AG10803 (cell line): ENCODE results near the gene TTC28.
"Not testable (repeated sequence)": the region's sequence is repeated elsewhere in the genome, so short reads cannot be mapped to it uniquely, and the experiment has no call there.

Source experiments
- DNase-seq: peaks from one replicate; pipeline ENCODE4 v3.0.0; 2010; ENCODE audit warnings: low read depth
- H3K4me3 ChIP-seq: 2 replicates; pipeline ENCODE4 v1.5.1; 2011; ENCODE audit warnings: mild to moderate bottlenecking, low read length, control low read depth
- TF ChIP-seq, protein P1 (sequence below): conservative IDR thresholded peaks from 2 replicates; pipeline ENCODE4 v1.5.1; 2011; ENCODE audit warnings: mild to moderate bottlenecking, low read length, control low read depth, inconsistent platforms

Gene TTC28

DNA sequence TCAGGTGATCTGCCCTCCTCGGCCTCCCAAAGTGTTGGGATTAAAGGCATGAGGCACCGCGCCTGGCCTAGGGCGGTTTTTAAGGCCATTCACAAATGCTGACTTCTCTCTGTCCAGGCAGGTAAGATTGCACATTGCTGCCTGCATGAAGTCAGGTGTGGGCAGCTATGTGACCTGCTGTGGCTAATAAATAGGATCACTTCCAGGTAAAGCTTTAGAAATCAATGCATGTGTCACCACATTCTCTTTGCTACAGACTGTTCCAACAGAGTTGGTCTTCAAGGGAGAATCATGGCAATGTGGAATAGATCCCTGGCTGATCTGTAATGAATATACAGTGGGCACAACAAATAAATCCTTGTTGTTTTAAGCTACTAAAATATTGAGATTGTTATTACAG, 500.2 kb downstream of the TTC28 start:
- no peak for DNase-seq
- TF ChIP-seq, protein P1, sequence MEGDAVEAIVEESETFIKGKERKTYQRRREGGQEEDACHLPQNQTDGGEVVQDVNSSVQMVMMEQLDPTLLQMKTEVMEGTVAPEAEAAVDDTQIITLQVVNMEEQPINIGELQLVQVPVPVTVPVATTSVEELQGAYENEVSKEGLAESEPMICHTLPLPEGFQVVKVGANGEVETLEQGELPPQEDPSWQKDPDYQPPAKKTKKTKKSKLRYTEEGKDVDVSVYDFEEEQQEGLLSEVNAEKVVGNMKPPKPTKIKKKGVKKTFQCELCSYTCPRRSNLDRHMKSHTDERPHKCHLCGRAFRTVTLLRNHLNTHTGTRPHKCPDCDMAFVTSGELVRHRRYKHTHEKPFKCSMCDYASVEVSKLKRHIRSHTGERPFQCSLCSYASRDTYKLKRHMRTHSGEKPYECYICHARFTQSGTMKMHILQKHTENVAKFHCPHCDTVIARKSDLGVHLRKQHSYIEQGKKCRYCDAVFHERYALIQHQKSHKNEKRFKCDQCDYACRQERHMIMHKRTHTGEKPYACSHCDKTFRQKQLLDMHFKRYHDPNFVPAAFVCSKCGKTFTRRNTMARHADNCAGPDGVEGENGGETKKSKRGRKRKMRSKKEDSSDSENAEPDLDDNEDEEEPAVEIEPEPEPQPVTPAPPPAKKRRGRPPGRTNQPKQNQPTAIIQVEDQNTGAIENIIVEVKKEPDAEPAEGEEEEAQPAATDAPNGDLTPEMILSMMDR: no peak
- no peak overlapping the region for H3K4me3 ChIP-seq

DNA sequence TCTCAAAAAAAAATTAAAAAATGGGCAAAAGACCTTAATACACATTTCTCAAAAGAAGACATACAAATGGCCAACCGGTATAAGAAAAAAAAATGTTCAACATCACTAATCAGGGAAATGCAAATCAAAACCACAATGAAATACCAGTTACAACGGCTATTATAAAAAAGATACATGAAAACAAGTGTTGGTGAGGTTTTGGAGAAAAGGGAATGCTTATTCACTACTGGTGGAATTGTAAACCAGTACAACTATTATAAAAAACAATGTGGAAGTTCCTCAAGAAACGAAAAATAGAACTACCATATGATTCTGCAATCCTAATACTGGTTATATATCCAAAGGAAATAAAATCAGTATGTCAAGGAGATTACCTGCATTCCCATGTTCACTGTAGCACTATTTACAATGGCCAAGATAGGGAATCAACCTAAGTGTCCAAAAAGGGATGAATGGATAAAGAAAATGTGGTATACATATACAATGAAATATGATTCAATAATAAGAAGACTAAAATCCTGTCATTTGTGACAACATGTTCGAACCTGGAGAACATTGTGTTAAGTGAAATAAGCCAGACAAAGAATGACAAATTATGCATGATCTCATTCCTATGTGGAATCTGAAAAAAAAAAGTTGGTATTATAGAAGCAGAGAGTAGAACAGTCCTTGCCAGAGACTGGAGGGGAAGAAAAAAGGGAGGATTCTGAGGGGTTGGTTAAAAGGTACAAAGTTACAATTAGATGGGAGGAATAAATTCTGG, 503.7 kb downstream of the TTC28 start:
- H3K4me3 ChIP-seq: no peak overlapping the region
- no peak for DNase-seq
- TF ChIP-seq, protein P1: no peak

DNA sequence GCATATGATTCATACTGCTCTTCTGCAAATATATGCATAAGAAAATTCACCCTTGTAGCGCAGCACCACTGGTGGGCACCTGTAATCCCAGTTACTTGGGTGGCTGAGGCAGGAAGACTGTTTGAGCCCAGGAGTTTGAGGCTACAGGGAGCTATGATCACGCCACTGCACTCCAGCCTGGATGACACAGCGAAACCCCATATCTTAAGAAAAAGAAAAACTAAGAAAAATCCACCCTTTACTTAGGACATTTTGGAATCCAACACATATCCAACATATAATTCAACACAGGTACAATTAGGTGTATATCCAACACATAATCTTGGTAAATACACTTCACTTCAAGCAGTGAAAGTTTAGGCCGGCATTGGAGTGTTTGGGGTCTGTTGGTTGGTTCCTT, 505.1 kb downstream of the TTC28 start:
- TF ChIP-seq, protein P1: no peak
- no peak for DNase-seq
- H3K4me3 ChIP-seq: no peak overlapping the region

DNA sequence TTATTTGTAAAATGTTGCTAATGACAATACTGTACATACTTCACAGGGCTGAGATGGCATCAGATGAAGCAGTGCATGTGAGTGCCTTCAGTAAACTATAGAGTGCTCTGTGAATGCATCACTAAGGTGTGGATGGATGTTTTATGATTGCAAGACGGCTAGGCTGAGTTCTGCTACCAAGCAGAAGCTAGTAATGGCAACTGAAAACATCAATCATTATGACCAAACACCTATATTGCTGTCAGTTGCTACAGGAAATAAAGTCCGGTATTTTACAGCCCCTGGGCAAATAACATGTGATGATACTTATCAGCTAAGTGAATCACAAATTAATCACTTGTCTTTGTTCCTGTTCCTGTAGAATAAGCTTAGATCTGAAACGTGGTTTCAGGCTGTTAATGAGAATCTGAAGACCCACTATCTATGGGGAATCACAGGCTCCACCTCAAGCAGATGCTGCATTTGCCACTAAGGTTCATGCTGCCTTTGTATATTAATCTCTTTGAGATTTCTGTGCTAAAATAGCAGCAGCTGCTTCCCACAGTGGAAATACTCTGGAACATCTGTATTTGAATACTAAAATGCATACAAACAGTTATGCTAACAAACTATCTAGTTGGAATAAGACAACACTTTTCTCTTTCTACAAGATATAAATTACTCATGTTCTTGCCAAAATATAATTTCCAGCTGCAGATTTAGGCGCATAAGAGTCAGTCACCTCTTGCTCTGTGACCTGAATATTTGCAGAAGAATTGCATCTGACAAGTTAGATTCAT, 506.6 kb downstream of the TTC28 start:
- no peak for DNase-seq
- TF ChIP-seq, protein P1: no peak

DNA sequence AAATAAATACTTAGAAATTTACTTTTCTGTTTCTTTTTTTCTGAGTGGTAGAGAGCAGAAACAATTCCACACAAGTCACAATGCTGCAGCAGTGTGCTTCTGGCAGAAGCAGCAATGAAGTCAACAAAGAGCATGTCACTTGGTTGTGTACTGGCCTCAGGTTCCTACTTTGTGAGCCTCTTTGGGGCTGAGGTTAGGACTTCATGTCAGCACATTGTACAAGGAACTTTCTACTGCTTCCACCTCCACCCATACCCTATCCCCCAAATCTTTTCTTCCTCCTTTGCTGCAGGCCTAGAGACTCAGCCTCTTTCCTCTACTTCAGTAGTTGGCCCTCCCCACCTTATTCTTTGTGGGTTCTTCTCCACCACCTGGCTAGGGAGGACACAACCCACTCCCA, 507.9 kb downstream of the TTC28 start:
- TF ChIP-seq, protein P1: no peak
- H3K4me3 ChIP-seq: no peak overlapping the region
- DNase-seq: no peak

More for the DNA sequence above, 506.6 kb downstream of the TTC28 start:
- no peak overlapping the region for H3K4me3 ChIP-seq

DNA sequence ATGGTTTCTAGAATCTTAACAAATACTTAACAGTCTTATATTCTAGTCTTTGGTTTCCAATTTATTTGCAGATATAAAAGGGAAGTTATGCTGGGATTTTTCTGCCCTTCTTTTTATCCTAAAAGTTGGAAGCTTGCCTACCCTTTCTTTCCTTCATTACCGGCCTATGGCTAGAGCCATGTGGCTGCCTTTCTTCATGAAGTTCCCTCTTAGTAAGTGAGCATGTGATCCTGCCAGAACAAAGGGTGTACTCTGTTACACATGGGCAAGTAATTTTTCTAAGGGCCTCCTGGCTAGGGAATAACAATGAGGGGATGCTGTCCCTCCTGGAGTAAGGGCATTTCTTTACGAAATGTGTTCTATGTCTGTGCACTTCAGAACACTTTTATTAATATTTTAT, 508.5 kb downstream of the TTC28 start:
- H3K4me3 ChIP-seq: no peak overlapping the region
- TF ChIP-seq, protein P1: no peak
- no peak for DNase-seq

DNA sequence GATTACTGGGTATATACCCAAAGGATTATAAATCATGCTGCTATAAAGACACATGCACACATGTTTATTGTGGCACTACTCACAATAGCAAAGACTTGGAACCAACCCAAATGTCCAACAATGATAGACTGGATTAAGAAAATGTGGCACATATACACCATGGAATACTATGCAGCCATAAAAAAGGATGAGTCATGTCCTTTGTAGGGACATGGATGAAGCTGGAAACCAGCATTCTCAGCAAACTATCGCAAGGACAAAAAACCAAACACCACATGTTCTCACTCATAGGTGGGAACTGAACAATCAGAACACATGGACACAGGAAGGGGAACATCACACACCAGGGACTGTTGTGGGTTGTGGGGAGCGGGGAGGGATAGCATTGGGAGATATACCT, 510.3 kb downstream of the TTC28 start:
- not testable (repeated sequence) for H3K4me3 ChIP-seq, DNase-seq
